Fibroblast of villous mesenchyme (primary cell): ENCODE data around the gene GCKR. TPM values are rescaled to one million over a fixed set of nuclear protein-coding genes. Genes with fewer than 3 reads are reported as not detected.

ENCODE experiments used
- DNase-seq: peaks from one replicate; pipeline ENCODE4 v3.0.0-alpha.2; 2010; ENCODE audit warnings: low read depth
- H3K4me3 ChIP-seq: 2 replicates; pipeline ENCODE4 v1.5.1; 2011; ENCODE audit warnings: low read depth, mild to moderate bottlenecking, low read length
- total RNA-seq: library from RNA; depleted of rRNA; stranded (reverse); fragments of >200 nt; gene quantifications from 2 replicates; pipeline ENCODE4 v1.2.3, GENCODE V29; 2012
- TF ChIP-seq, protein P1 (sequence below): IDR thresholded peaks from 2 replicates; pipeline ENCODE4 v1.5.1; 2012; ENCODE audit warnings: low read depth, mild to moderate bottlenecking, low read length; ENCODE audit not compliant: insufficient read depth

The GCKR gene, protein sequence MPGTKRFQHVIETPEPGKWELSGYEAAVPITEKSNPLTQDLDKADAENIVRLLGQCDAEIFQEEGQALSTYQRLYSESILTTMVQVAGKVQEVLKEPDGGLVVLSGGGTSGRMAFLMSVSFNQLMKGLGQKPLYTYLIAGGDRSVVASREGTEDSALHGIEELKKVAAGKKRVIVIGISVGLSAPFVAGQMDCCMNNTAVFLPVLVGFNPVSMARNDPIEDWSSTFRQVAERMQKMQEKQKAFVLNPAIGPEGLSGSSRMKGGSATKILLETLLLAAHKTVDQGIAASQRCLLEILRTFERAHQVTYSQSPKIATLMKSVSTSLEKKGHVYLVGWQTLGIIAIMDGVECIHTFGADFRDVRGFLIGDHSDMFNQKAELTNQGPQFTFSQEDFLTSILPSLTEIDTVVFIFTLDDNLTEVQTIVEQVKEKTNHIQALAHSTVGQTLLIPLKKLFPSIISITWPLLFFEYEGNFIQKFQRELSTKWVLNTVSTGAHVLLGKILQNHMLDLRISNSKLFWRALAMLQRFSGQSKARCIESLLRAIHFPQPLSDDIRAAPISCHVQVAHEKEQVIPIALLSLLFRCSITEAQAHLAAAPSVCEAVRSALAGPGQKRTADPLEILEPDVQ
- 0.32 TPM in 1 of 2 replicates, not detected in the other for total RNA-seq

GRCh38 chr2:27496357-27497287 lies at the start of gene GCKR:
Gene GCKR, plus strand, starts transcription at chr2:27496839. Its CDS starts 66 bp downstream, at chr2:27496905.
- TF ChIP-seq, protein P1, sequence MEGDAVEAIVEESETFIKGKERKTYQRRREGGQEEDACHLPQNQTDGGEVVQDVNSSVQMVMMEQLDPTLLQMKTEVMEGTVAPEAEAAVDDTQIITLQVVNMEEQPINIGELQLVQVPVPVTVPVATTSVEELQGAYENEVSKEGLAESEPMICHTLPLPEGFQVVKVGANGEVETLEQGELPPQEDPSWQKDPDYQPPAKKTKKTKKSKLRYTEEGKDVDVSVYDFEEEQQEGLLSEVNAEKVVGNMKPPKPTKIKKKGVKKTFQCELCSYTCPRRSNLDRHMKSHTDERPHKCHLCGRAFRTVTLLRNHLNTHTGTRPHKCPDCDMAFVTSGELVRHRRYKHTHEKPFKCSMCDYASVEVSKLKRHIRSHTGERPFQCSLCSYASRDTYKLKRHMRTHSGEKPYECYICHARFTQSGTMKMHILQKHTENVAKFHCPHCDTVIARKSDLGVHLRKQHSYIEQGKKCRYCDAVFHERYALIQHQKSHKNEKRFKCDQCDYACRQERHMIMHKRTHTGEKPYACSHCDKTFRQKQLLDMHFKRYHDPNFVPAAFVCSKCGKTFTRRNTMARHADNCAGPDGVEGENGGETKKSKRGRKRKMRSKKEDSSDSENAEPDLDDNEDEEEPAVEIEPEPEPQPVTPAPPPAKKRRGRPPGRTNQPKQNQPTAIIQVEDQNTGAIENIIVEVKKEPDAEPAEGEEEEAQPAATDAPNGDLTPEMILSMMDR = no peak
- DNase-seq = no peak
- H3K4me3 ChIP-seq = no peak within 1 kb of the TSS

GRCh38 chr2:27448381-27448780 lies 48.3 kb upstream of the GCKR start:
- TF ChIP-seq, protein P1 = no peak
- H3K4me3 ChIP-seq = no peak overlapping the region
- DNase-seq = no peak

- no peak overlapping the region for H3K4me3 ChIP-seq
- no peak for DNase-seq
- TF ChIP-seq, protein P1 = no peak
Measured at GRCh38 chr2:27451095-27451494, 45.5 kb upstream of the GCKR start.

DNA sequence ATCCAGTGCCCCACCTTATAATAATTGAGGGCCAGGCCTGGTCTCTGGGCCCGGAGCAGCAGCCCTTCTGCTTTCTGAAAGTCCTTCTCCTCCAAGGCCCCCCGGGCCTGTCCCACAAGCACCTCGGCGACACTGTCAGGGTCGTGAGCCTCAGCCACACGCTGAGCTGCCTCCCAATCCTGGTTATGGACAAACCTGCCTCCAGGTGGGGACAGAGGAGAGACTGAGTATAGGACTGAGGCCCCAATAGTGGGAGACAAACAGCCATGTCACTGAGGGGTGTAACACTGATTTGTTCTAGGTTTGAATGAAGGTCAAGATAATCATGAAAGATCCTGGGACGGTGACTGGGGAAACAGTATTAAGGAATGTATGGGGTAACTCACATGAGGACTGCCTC lies 42.7 kb upstream of the GCKR start:
- no peak for DNase-seq
- TF ChIP-seq, protein P1 = no peak
- no peak overlapping the region for H3K4me3 ChIP-seq

GRCh38 chr2:27461118-27461517 lies 35.5 kb upstream of the GCKR start:
- DNase-seq = no peak
- no peak overlapping the region for H3K4me3 ChIP-seq
- TF ChIP-seq, protein P1 = no peak

- no peak for DNase-seq
- TF ChIP-seq, protein P1 = no peak
- H3K4me3 ChIP-seq = no peak overlapping the region
Measured at GRCh38 chr2:27464443-27464842, 32.2 kb upstream of the GCKR start.
